Measurements from ENCODE around the gene ST6GALNAC4. TPM values are rescaled to one million over a fixed set of nuclear protein-coding genes. Genes with fewer than 3 reads are reported as not detected.
A peak's percentile ranks its signal among the peaks of the same experiment; 100 is the strongest.

ST6GALNAC4 gene
- total RNA-seq, 1 donor from 2014 or later: 27.4 TPM

DNA sequence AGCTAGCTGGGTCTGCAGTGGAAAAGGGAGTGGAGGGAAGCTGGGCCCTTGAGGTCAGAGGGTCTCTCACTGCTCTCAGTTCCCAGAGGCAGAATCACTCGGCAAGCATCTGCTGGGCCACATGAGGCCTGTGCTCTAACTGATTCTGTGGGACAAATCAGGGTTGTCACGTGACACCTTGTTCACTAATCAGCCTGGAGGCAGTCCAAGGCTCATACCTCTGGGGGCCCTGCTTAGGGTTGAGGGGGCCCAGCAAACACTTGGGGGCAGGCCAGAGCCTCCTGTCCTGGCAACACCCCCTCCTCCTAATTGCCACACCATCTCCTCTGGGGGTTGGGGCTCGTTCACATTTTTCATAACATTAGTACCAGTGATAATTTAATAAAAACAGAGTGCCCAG lies 29.9 kb upstream of the ST6GALNAC4 start:
- no peak overlapping the region for H3K4me3 ChIP-seq (ENCODE audit: low read depth, low read length)
- no peak for TF ChIP-seq CTCF (conservative IDR thresholded peaks at IDR 0.05; ENCODE audit: low read depth, low read length)
- DNase-seq (ENCODE audit: low read depth): no peak

GRCh38 chr9:127945942-127946341 lies 29.1 kb upstream of the ST6GALNAC4 start:
- no peak for TF ChIP-seq CTCF (conservative IDR thresholded peaks at IDR 0.05; ENCODE audit: low read depth, low read length)
- no peak for DNase-seq (ENCODE audit: low read depth)
- H3K4me3 ChIP-seq (ENCODE audit: low read depth, low read length): no peak overlapping the region

GRCh38 chr9:127945338-127945737 lies 28.5 kb upstream of the ST6GALNAC4 start:
- no peak for TF ChIP-seq CTCF (conservative IDR thresholded peaks at IDR 0.05; ENCODE audit: low read depth, low read length)
- no peak for DNase-seq (ENCODE audit: low read depth)
- no peak overlapping the region for H3K4me3 ChIP-seq (ENCODE audit: low read depth, low read length)

GRCh38 chr9:127944586-127945218 lies 27.9 kb upstream of the ST6GALNAC4 start:
- no peak for TF ChIP-seq CTCF (conservative IDR thresholded peaks at IDR 0.05; ENCODE audit: low read depth, low read length)
- no peak overlapping the region for H3K4me3 ChIP-seq (ENCODE audit: low read depth, low read length)
- DNase-seq (ENCODE audit: low read depth): no peak

DNA sequence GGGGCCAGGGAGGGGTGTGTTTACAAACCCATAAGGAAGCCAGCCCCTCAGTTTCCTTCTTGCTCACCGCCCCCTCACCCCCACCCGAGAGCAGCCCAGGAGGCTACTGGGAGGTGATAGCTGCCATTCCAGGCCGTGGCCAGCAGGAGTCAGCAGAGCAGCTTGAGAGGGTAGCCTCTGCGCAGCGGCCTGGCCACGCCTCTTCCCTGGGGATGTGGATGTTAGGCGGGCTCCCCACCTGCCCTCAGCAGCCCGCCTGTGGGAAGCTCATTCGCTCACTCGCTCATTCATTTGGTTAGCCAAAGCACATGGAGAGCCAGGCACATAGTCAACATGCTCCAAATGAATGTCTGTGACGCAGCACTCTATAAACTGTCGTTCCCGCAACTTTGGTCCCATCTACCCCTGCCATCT lies 26.9 kb upstream of the ST6GALNAC4 start:
- TF ChIP-seq CTCF (conservative IDR thresholded peaks at IDR 0.05; ENCODE audit: low read depth, low read length): peak; percentile 85
- no peak for DNase-seq (ENCODE audit: low read depth)

GRCh38 chr9:127943011-127943662 lies 26.3 kb upstream of the ST6GALNAC4 start:
- no peak for TF ChIP-seq CTCF (conservative IDR thresholded peaks at IDR 0.05; ENCODE audit: low read depth, low read length)
- DNase-seq (ENCODE audit: low read depth): no peak
- no peak overlapping the region for H3K4me3 ChIP-seq (ENCODE audit: low read depth, low read length)

More for the DNA sequence above, 26.9 kb upstream of the ST6GALNAC4 start:
- H3K4me3 ChIP-seq (ENCODE audit: low read depth, low read length): no peak overlapping the region
